Measurements from ENCODE around the gene SIX3.

Gene SIX3

GRCh38 chr2:44953499-44953883, 12.0 kb downstream of the SIX3 start:
- Histone ChIP-seq H3K9ac (ENCODE audit: low read depth, low read length) (no peak overlapping the region), H3K4me1 (ENCODE audit: insufficient read depth, low read length) (peaks cover 15% of the 10 kb centered on the region), H3K4me3 (ENCODE audit: low read length) (no peak overlapping the region), H3K36me3 (ENCODE audit: insufficient read depth, low read depth, low read length) (no peaks in the 10 kb centered on the region), H3K27ac (ENCODE audit: low read length) (no peak overlapping the region), H3K9me3 (ENCODE audit: insufficient read depth, low read depth, low read length) (peaks cover 13% of the 10 kb centered on the region; the same call in 1 of the 2 replicates), H3K27me3 (ENCODE audit: insufficient read depth, low read length) (peaks cover 100% of the 10 kb centered on the region)

- peaks cover 7% of the 10 kb centered on the region for H3K4me1 ChIP-seq (ENCODE audit: insufficient read depth, low read length)
- H3K4me3 ChIP-seq (ENCODE audit: low read length), result 0 out of 2 replicates have a peak overlapping the region, but pooled peaks have one; percentile 20
- peaks cover 13% of the 10 kb centered on the region; the same call in 1 of the 2 replicates for H3K9me3 ChIP-seq (ENCODE audit: insufficient read depth, low read depth, low read length)
- no peak overlapping the region for H3K9ac ChIP-seq (ENCODE audit: low read depth, low read length)
- H3K27ac ChIP-seq (ENCODE audit: low read length), result no peak overlapping the region
- H3K27me3 ChIP-seq (ENCODE audit: insufficient read depth, low read length), result peaks cover 94% of the 10 kb centered on the region
- H3K36me3 ChIP-seq (ENCODE audit: insufficient read depth, low read depth, low read length), result no peaks in the 10 kb centered on the region
Observed at GRCh38 chr2:44954447-44954888, 13.0 kb downstream of the SIX3 start.

- Histone ChIP-seq H3K27ac (ENCODE audit: low read length) (no peak overlapping the region), H3K4me1 (ENCODE audit: insufficient read depth, low read length) (peaks cover 6% of the 10 kb centered on the region), H3K9me3 (ENCODE audit: insufficient read depth, low read depth, low read length) (peaks cover 13% of the 10 kb centered on the region; the same call in 1 of the 2 replicates), H3K36me3 (ENCODE audit: insufficient read depth, low read depth, low read length) (no peaks in the 10 kb centered on the region), H3K27me3 (ENCODE audit: insufficient read depth, low read length) (peaks cover 89% of the 10 kb centered on the region), H3K4me3 (ENCODE audit: low read length) (peak overlapping the region; percentile 41; the same call in 1 of the 2 replicates), H3K9ac (ENCODE audit: low read depth, low read length) (no peak overlapping the region)
Observed at GRCh38 chr2:44954889-44955592, 13.5 kb downstream of the SIX3 start.

- Histone ChIP-seq H3K4me1 (ENCODE audit: insufficient read depth, low read length) (peaks cover 6% of the 10 kb centered on the region), H3K36me3 (ENCODE audit: insufficient read depth, low read depth, low read length) (no peaks in the 10 kb centered on the region), H3K9ac (ENCODE audit: low read depth, low read length) (no peak overlapping the region), H3K27ac (ENCODE audit: low read length) (no peak overlapping the region), H3K4me3 (ENCODE audit: low read length) (peak overlapping the region; percentile 41; the same call in 1 of the 2 replicates), H3K9me3 (ENCODE audit: insufficient read depth, low read depth, low read length) (peaks cover 13% of the 10 kb centered on the region; the same call in 1 of the 2 replicates), H3K27me3 (ENCODE audit: insufficient read depth, low read length) (peaks cover 81% of the 10 kb centered on the region)
Observed at GRCh38 chr2:44955593-44956392, 14.3 kb downstream of the SIX3 start.

- H3K27me3 ChIP-seq (ENCODE audit: insufficient read depth, low read length), result peaks cover 76% of the 10 kb centered on the region
- H3K4me3 ChIP-seq (ENCODE audit: low read length), result no peak overlapping the region
- peaks cover 13% of the 10 kb centered on the region; the same call in 1 of the 2 replicates for H3K9me3 ChIP-seq (ENCODE audit: insufficient read depth, low read depth, low read length)
- no peaks in the 10 kb centered on the region for H3K36me3 ChIP-seq (ENCODE audit: insufficient read depth, low read depth, low read length)
- H3K27ac ChIP-seq (ENCODE audit: low read length), result no peak overlapping the region
- peaks cover 6% of the 10 kb centered on the region for H3K4me1 ChIP-seq (ENCODE audit: insufficient read depth, low read length)
- H3K9ac ChIP-seq (ENCODE audit: low read depth, low read length), result no peak overlapping the region
Observed at GRCh38 chr2:44956843-44957242, 15.3 kb downstream of the SIX3 start.

GRCh38 chr2:44957656-44958327, 16.3 kb downstream of the SIX3 start:
- Histone ChIP-seq H3K27ac (ENCODE audit: low read length) (no peak overlapping the region), H3K36me3 (ENCODE audit: insufficient read depth, low read depth, low read length) (no peaks in the 10 kb centered on the region), H3K9me3 (ENCODE audit: insufficient read depth, low read depth, low read length) (peaks cover 13% of the 10 kb centered on the region; the same call in 1 of the 2 replicates), H3K9ac (ENCODE audit: low read depth, low read length) (no peak overlapping the region), H3K27me3 (ENCODE audit: insufficient read depth, low read length) (peaks cover 71% of the 10 kb centered on the region), H3K4me1 (ENCODE audit: insufficient read depth, low read length) (peaks cover 6% of the 10 kb centered on the region), H3K4me3 (ENCODE audit: low read length) (no peak overlapping the region)

GRCh38 chr2:44959855-44960254, 18.4 kb downstream of the SIX3 start:
- H3K36me3 ChIP-seq (ENCODE audit: insufficient read depth, low read depth, low read length), result no peaks in the 10 kb centered on the region
- no peak overlapping the region for H3K9ac ChIP-seq (ENCODE audit: low read depth, low read length)
- peaks cover 3% of the 10 kb centered on the region; the same call in 1 of the 2 replicates for H3K4me1 ChIP-seq (ENCODE audit: insufficient read depth, low read length)
- no peak overlapping the region for H3K27ac ChIP-seq (ENCODE audit: low read length)
- H3K4me3 ChIP-seq (ENCODE audit: low read length), result no peak overlapping the region
- peaks cover 50% of the 10 kb centered on the region for H3K27me3 ChIP-seq (ENCODE audit: insufficient read depth, low read length)
- no peaks in the 10 kb centered on the region for H3K9me3 ChIP-seq (ENCODE audit: insufficient read depth, low read depth, low read length)

- H3K27me3 ChIP-seq (ENCODE audit: insufficient read depth, low read length), result peaks cover 43% of the 10 kb centered on the region
- H3K9ac ChIP-seq (ENCODE audit: low read depth, low read length), result no peak overlapping the region
Observed at GRCh38 chr2:44960871-44961270, 19.4 kb downstream of the SIX3 start.

GRCh38 chr2:44962176-44962695, 20.7 kb downstream of the SIX3 start:
- Histone ChIP-seq H3K27ac (ENCODE audit: low read length) (no peak overlapping the region), H3K4me1 (ENCODE audit: insufficient read depth, low read length) (no peaks in the 10 kb centered on the region), H3K9me3 (ENCODE audit: insufficient read depth, low read depth, low read length) (no peaks in the 10 kb centered on the region), H3K27me3 (ENCODE audit: insufficient read depth, low read length) (peaks cover 35% of the 10 kb centered on the region), H3K4me3 (ENCODE audit: low read length) (no peak overlapping the region), H3K36me3 (ENCODE audit: insufficient read depth, low read depth, low read length) (no peaks in the 10 kb centered on the region), H3K9ac (ENCODE audit: low read depth, low read length) (no peak overlapping the region)

More at GRCh38 chr2:44960871-44961270, 19.4 kb downstream of the SIX3 start:
- Histone ChIP-seq H3K27ac (ENCODE audit: low read length) (no peak overlapping the region), H3K4me3 (ENCODE audit: low read length) (no peak overlapping the region), H3K4me1 (ENCODE audit: insufficient read depth, low read length) (peaks cover 1% of the 10 kb centered on the region; the same call in 1 of the 2 replicates), H3K9me3 (ENCODE audit: insufficient read depth, low read depth, low read length) (no peaks in the 10 kb centered on the region), H3K36me3 (ENCODE audit: insufficient read depth, low read depth, low read length) (no peaks in the 10 kb centered on the region)

GRCh38 chr2:44964752-44965236, 23.3 kb downstream of the SIX3 start:
- Histone ChIP-seq H3K4me3 (ENCODE audit: low read length) (no peak overlapping the region), H3K9ac (ENCODE audit: low read depth, low read length) (no peak overlapping the region), H3K4me1 (ENCODE audit: insufficient read depth, low read length) (no peaks in the 10 kb centered on the region), H3K9me3 (ENCODE audit: insufficient read depth, low read depth, low read length) (no peaks in the 10 kb centered on the region), H3K27ac (ENCODE audit: low read length) (no peak overlapping the region), H3K36me3 (ENCODE audit: insufficient read depth, low read depth, low read length) (no peaks in the 10 kb centered on the region), H3K27me3 (ENCODE audit: insufficient read depth, low read length) (peaks cover 18% of the 10 kb centered on the region; the same call in 1 of the 2 replicates)

- Histone ChIP-seq H3K27ac (ENCODE audit: low read length) (no peak overlapping the region), H3K9me3 (ENCODE audit: insufficient read depth, low read depth, low read length) (no peaks in the 10 kb centered on the region), H3K4me3 (ENCODE audit: low read length) (no peak overlapping the region), H3K4me1 (ENCODE audit: insufficient read depth, low read length) (no peaks in the 10 kb centered on the region), H3K36me3 (ENCODE audit: insufficient read depth, low read depth, low read length) (no peaks in the 10 kb centered on the region), H3K27me3 (ENCODE audit: insufficient read depth, low read length) (peaks cover 18% of the 10 kb centered on the region; the same call in 1 of the 2 replicates), H3K9ac (ENCODE audit: low read depth, low read length) (no peak overlapping the region)
Observed at GRCh38 chr2:44965684-44966083, 24.2 kb downstream of the SIX3 start.

Data from iPS-20b (cell line).